HEK293 (cell line): ENCODE results near the gene REN.
A peak's percentile ranks its signal among the peaks of the same experiment; 100 is the strongest.

Experiments
- EGR2 ChIP-seq: fragments of 450-650 bp; formaldehyde crosslinking; IDR thresholded peaks from 2 replicates; pipeline ENCODE4 v1.5.1; 2016; ENCODE audit warnings: low read depth, missing biosample characterization, missing genetic modification characterization
- GLIS1 ChIP-seq: fragments of 450-650 bp; formaldehyde crosslinking; IDR thresholded peaks from 2 replicates; pipeline ENCODE4 v1.5.1; 2016; ENCODE audit warnings: missing biosample characterization, missing genetic modification characterization
- GLIS2 ChIP-seq: fragments of 450-650 bp; formaldehyde crosslinking; IDR thresholded peaks from 2 replicates; pipeline ENCODE4 v1.5.1; 2016; ENCODE audit warnings: missing biosample characterization, missing genetic modification characterization
- IKZF3 ChIP-seq: fragments of 450-650 bp; IDR thresholded peaks from 2 replicates; pipeline ENCODE4 v1.5.0; 2018; ENCODE audit warnings: missing biosample characterization, mild to moderate bottlenecking, missing genetic modification characterization, moderate library complexity
- KLF1 ChIP-seq: fragments of 450-650 bp; formaldehyde crosslinking; IDR thresholded peaks from 2 replicates; pipeline ENCODE4 v1.5.1; 2016; ENCODE audit warnings: missing biosample characterization, missing genetic modification characterization
- KLF16 ChIP-seq: fragments of 450-650 bp; formaldehyde crosslinking; IDR thresholded peaks from 2 replicates; pipeline ENCODE4 v1.5.1; 2017; ENCODE audit warnings: missing biosample characterization, missing genetic modification characterization
- KLF17 ChIP-seq: fragments of 450-650 bp; formaldehyde crosslinking; IDR thresholded peaks from 2 replicates; pipeline ENCODE4 v1.5.1; 2016; ENCODE audit warnings: missing biosample characterization, missing genetic modification characterization
- PATZ1 ChIP-seq: fragments of 450-650 bp; formaldehyde crosslinking; IDR thresholded peaks from 2 replicates; pipeline ENCODE4 v1.5.1; 2016; ENCODE audit warnings: missing biosample characterization, missing genetic modification characterization
- SCRT2 ChIP-seq: fragments of 450-650 bp; formaldehyde crosslinking; IDR thresholded peaks from 2 replicates; pipeline ENCODE4 v1.5.1; 2016; ENCODE audit warnings: missing biosample characterization, missing genetic modification characterization
- SP3 ChIP-seq: fragments of 450-650 bp; formaldehyde crosslinking; IDR thresholded peaks from 2 replicates; pipeline ENCODE4 v1.5.1; 2016; ENCODE audit warnings: missing biosample characterization, missing genetic modification characterization
- SP7 ChIP-seq: fragments of 450-650 bp; formaldehyde crosslinking; IDR thresholded peaks from 2 replicates; pipeline ENCODE4 v1.5.1; 2016; ENCODE audit warnings: missing biosample characterization, missing genetic modification characterization
- WT1 ChIP-seq: fragments of 450-650 bp; formaldehyde crosslinking; IDR thresholded peaks from 2 replicates; pipeline ENCODE4 v1.5.1; 2016; ENCODE audit warnings: missing biosample characterization, missing genetic modification characterization
- ZBTB17 ChIP-seq: fragments of 450-650 bp; formaldehyde crosslinking; IDR thresholded peaks from 2 replicates; pipeline ENCODE4 v1.5.1; 2016; ENCODE audit warnings: missing biosample characterization, missing genetic modification characterization
- ZBTB8A ChIP-seq: fragments of 450-650 bp; formaldehyde crosslinking; IDR thresholded peaks from 2 replicates; pipeline ENCODE4 v1.5.1; 2016; ENCODE audit warnings: missing biosample characterization, missing genetic modification characterization
- ZEB2 ChIP-seq: fragments of 450-650 bp; formaldehyde crosslinking; IDR thresholded peaks from 2 replicates; pipeline ENCODE4 v1.5.1; 2016; ENCODE audit warnings: missing biosample characterization, missing genetic modification characterization
- ZFHX2 ChIP-seq: fragments of 450-650 bp; formaldehyde crosslinking; conservative IDR thresholded peaks from 2 replicates; pipeline ENCODE4 v1.5.1; 2016; ENCODE audit warnings: missing biosample characterization, missing genetic modification characterization
- ZNF223 ChIP-seq: fragments of 450-650 bp; formaldehyde crosslinking; IDR thresholded peaks from 2 replicates; pipeline ENCODE4 v1.5.1; 2016; ENCODE audit warnings: missing biosample characterization, missing genetic modification characterization
- ZNF274 ChIP-seq, 2 experiments: fragments of 200-500 bp in 1 of 2; fragments of 450-650 bp in 1 of 2; sonication (Bioruptor generic) in 1 of 2; formaldehyde crosslinking in 1 of 2; IDR thresholded peaks; 2 replicates each; pipeline versions ENCODE4 v1.5.1 to v1.6.1; 2014 to 2016; ENCODE audit warnings: borderline replicate concordance in 1 of 2, inconsistent platforms in 1 of 2, low read length in 1 of 2, missing biosample characterization in 1 of 2, missing genetic modification characterization in 1 of 2
- ZNF394 ChIP-seq: fragments of 450-650 bp; formaldehyde crosslinking; IDR thresholded peaks from 2 replicates; pipeline ENCODE4 v1.5.1; 2016; ENCODE audit warnings: missing biosample characterization, missing genetic modification characterization, mild to moderate bottlenecking, moderate library complexity, borderline replicate concordance
- ZNF398 ChIP-seq: fragments of 450-650 bp; formaldehyde crosslinking; IDR thresholded peaks from 2 replicates; pipeline ENCODE4 v1.5.1; 2017; ENCODE audit warnings: missing biosample characterization, missing genetic modification characterization
- ZNF48 ChIP-seq: fragments of 450-650 bp; formaldehyde crosslinking; IDR thresholded peaks from 2 replicates; pipeline ENCODE4 v1.5.1; 2016; ENCODE audit warnings: missing biosample characterization, missing genetic modification characterization
- ZNF610 ChIP-seq: fragments of 450-650 bp; formaldehyde crosslinking; IDR thresholded peaks from 2 replicates; pipeline ENCODE4 v1.5.1; 2016; ENCODE audit warnings: missing biosample characterization, missing genetic modification characterization, borderline replicate concordance
- ZNF629 ChIP-seq: fragments of 450-650 bp; formaldehyde crosslinking; IDR thresholded peaks from 2 replicates; pipeline ENCODE4 v1.5.1; 2017; ENCODE audit warnings: missing biosample characterization, missing genetic modification characterization
- ZNF654 ChIP-seq: fragments of 450-650 bp; formaldehyde crosslinking; IDR thresholded peaks from 2 replicates; pipeline ENCODE4 v1.5.1; 2016; ENCODE audit warnings: low read depth, missing biosample characterization, missing genetic modification characterization
- ZNF660 ChIP-seq: fragments of 450-650 bp; IDR thresholded peaks from 2 replicates; pipeline ENCODE4 v1.5.1; 2018; ENCODE audit warnings: missing biosample characterization, mild to moderate bottlenecking, missing genetic modification characterization
- ZSCAN16 ChIP-seq: fragments of 450-650 bp; formaldehyde crosslinking; IDR thresholded peaks from 2 replicates; pipeline ENCODE4 v1.5.1; 2016; ENCODE audit warnings: missing biosample characterization, missing genetic modification characterization
- ZSCAN30 ChIP-seq: fragments of 450-650 bp; IDR thresholded peaks from 2 replicates; pipeline ENCODE4 v1.5.1; 2018; ENCODE audit warnings: missing biosample characterization, mild to moderate bottlenecking, missing genetic modification characterization, moderate library complexity

The REN gene

GRCh38 chr1:204128964-204129896, 36.9 kb downstream of the REN start (continued):
- TF ChIP-seq ZSCAN16 (tag by site-specific recombination) = peak; percentile 87
- 0 out of 2 replicates have a peak, but pooled peaks have one; percentile 22 for TF ChIP-seq ZNF610
- no peak for TF ChIP-seq ZNF274 (IDR thresholded peaks at IDR 0.05; ENCODE audit: low read length)
- TF ChIP-seq ZNF274 (tag by site-specific recombination; IDR thresholded peaks at IDR 0.05; ENCODE audit: borderline replicate concordance) = no peak
- TF ChIP-seq PATZ1 = peak; percentile 71; the same call in 1 of the 2 replicates
- peak; percentile 78 for TF ChIP-seq SCRT2 (tag by site-specific recombination)
- peak; percentile 56; the same call in 1 of the 2 replicates for TF ChIP-seq KLF16 (tag by site-specific recombination)
- peak; percentile 60 for TF ChIP-seq ZNF654 (tag by site-specific recombination)
- TF ChIP-seq ZNF223 (tag by site-specific recombination) = 0 out of 2 replicates have a peak, but pooled peaks have one; percentile 73
- peak; percentile 62 for TF ChIP-seq ZBTB8A (tag by site-specific recombination)
- TF ChIP-seq IKZF3 (tag by site-specific recombination) = peak; percentile 44; the same call in 1 of the 2 replicates
- TF ChIP-seq ZNF660 (tag by site-specific recombination) = peak; percentile 20; the same call in 1 of the 2 replicates
- no peak; the same call in 1 of the 2 replicates for TF ChIP-seq ZNF629 (tag by site-specific recombination)
- no peak for TF ChIP-seq ZNF48 (tag by site-specific recombination)
- peak; percentile 92 for TF ChIP-seq ZFHX2 (tag by site-specific recombination)
- 0 out of 2 replicates have a peak, but pooled peaks have one; percentile 42 for TF ChIP-seq ZSCAN30
- peak; percentile 17; the same call in 1 of the 2 replicates for TF ChIP-seq ZNF394 (tag by site-specific recombination)
- peak; percentile 31; the same call in 1 of the 2 replicates for TF ChIP-seq SP7 (tag by site-specific recombination)
- 0 out of 2 replicates have a peak, but pooled peaks have one; percentile 18 for TF ChIP-seq ZEB2 (tag by site-specific recombination)
- peak; percentile 41; the same call in 1 of the 2 replicates for TF ChIP-seq KLF17
- TF ChIP-seq SP3 = peak; percentile 85
- TF ChIP-seq KLF1 = peak; percentile 38; the same call in 1 of the 2 replicates
- TF ChIP-seq GLIS1 = peak; percentile 48
- TF ChIP-seq ZBTB17 (tag by site-specific recombination) = peak; percentile 59
- TF ChIP-seq ZNF398 (tag by site-specific recombination) = peak; percentile 41; the same call in 1 of the 2 replicates
- no peak; the same call in 1 of the 2 replicates for TF ChIP-seq WT1 (tag by site-specific recombination)
- TF ChIP-seq EGR2 (tag by site-specific recombination) = peak; percentile 93
- peak; percentile 46; the same call in 1 of the 2 replicates for TF ChIP-seq GLIS2 (tag by site-specific recombination)
